HEK293 (cell line): Measurements from ENCODE around the gene CAPN12.

Experiments
- ZBTB11 ChIP-seq: fragments of 450-650 bp; formaldehyde crosslinking; conservative IDR thresholded peaks from 2 replicates; pipeline ENCODE4 v1.5.1; 2016; ENCODE audit warnings: low read depth, missing biosample characterization, missing genetic modification characterization
- ZFP3 ChIP-seq: fragments of 450-650 bp; formaldehyde crosslinking; IDR thresholded peaks from 2 replicates; pipeline ENCODE4 v1.5.1; 2016; ENCODE audit warnings: low read depth, missing biosample characterization, missing genetic modification characterization
- ZNF624 ChIP-seq: fragments of 450-650 bp; formaldehyde crosslinking; IDR thresholded peaks from 2 replicates; pipeline ENCODE4 v1.5.1; 2017; ENCODE audit warnings: missing biosample characterization, missing genetic modification characterization

GRCh38 chr19:38727306-38727867 is 16.9 kb downstream of the CAPN12 start:
- TF ChIP-seq ZBTB11 (tag by site-specific recombination) (no peak), ZFP3 (tag by site-specific recombination) (no peak), ZNF624 (no peak)
